ENCODE measurements around the gene CCDC33.

The CCDC33 gene

GRCh38 chr15:74275957-74276356 is 39.8 kb downstream of the CCDC33 start:
- no peak overlapping the region for H3K4me3 ChIP-seq (replicated peaks; ENCODE audit: low read depth, low read length)
- DNase-seq (ENCODE audit: extremely low read depth, low read depth), result no peak
- no peak for TF ChIP-seq CTCF (IDR thresholded peaks at IDR 0.05; ENCODE audit: low read depth, low read length, missing control alignments)

DNA sequence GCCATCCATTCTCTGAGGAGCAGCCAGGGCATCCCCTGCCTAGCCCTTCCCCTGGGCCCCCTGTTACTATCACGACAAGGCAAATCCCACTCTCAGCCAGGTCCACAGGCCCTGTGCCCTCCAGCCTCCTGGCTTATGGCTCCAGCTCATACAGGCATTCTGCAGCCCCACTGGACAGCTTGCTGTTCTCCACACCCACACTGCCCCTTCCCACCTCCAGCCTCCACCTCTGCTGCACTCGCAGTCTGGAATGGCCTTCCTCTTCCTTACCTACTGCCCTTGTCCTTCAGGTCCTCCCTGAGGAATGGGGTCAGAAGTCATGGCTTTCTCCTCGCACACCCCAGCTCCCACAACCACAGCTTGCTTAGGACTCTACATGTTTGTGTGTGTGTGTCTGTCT is 40.4 kb downstream of the CCDC33 start:
- no peak for DNase-seq (ENCODE audit: extremely low read depth, low read depth)
- no peak for TF ChIP-seq CTCF (IDR thresholded peaks at IDR 0.05; ENCODE audit: low read depth, low read length, missing control alignments)
- no peak overlapping the region for H3K4me3 ChIP-seq (replicated peaks; ENCODE audit: low read depth, low read length)

GRCh38 chr15:74277242-74277810 is 41.2 kb downstream of the CCDC33 start:
- no peak for DNase-seq (ENCODE audit: extremely low read depth, low read depth)
- H3K4me3 ChIP-seq (replicated peaks; ENCODE audit: low read depth, low read length), result no peak overlapping the region
- no peak for TF ChIP-seq CTCF (IDR thresholded peaks at IDR 0.05; ENCODE audit: low read depth, low read length, missing control alignments)

- H3K4me3 ChIP-seq (replicated peaks; ENCODE audit: low read depth, low read length), result no peak overlapping the region
- TF ChIP-seq CTCF (IDR thresholded peaks at IDR 0.05; ENCODE audit: low read depth, low read length, missing control alignments), result no peak
- no peak for DNase-seq (ENCODE audit: extremely low read depth, low read depth)
These were observed 42.1 kb downstream of the CCDC33 start for GRCh38 chr15:74278207-74278606.

- no peak for DNase-seq (ENCODE audit: extremely low read depth, low read depth)
- TF ChIP-seq CTCF (IDR thresholded peaks at IDR 0.05; ENCODE audit: low read depth, low read length, missing control alignments), result no peak
- no peak overlapping the region for H3K4me3 ChIP-seq (replicated peaks; ENCODE audit: low read depth, low read length)
These were observed 45.3 kb downstream of the CCDC33 start for GRCh38 chr15:74281147-74282133.

DNA sequence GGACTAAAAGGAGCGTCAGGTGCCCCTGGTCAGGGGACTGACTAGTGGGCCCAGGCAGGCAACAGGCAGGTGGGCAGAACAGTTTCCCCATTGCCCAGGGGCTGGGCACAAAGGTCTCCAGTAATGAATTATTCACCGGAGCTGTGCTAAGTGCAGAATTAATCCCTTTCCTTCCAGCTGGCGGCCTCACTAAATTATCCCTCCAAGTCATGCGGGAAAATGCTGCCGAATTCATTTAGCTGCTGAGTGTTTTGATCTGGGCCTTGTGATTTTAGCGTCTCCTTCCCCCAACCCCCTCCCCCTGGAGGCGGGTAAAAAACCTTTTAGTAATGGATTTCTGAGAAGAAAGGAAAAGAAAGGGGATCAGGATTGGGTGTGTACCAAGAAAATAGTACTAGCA is 47.2 kb downstream of the CCDC33 start:
- no peak for DNase-seq (ENCODE audit: extremely low read depth, low read depth)
- no peak overlapping the region for H3K4me3 ChIP-seq (replicated peaks; ENCODE audit: low read depth, low read length)
- no peak for TF ChIP-seq CTCF (IDR thresholded peaks at IDR 0.05; ENCODE audit: low read depth, low read length, missing control alignments)
